Measurements from ENCODE around the gene STK24. TPM values are rescaled to one million over a fixed set of nuclear protein-coding genes. Genes with fewer than 3 reads are reported as not detected.

The STK24 gene
- total RNA-seq, 1 donor from 2014 or later: 121 TPM

GRCh38 chr13:98539666-98540065, 37.2 kb downstream of the STK24 start:
- peaks cover 72% of the 10 kb centered on the region for H3K4me1 Mint-ChIP-seq (ENCODE audit: unreplicated experiment)
- DNase-seq (ENCODE audit: extremely low spot score, unreplicated experiment): no peak
- no peaks in the 10 kb centered on the region for H3K9me3 Mint-ChIP-seq
- peaks cover 19% of the 10 kb centered on the region for H3K36me3 Mint-ChIP-seq
- peak overlapping the region; percentile 48 for H3K27ac Mint-ChIP-seq
- H3K27me3 Mint-ChIP-seq: no peaks in the 10 kb centered on the region
- no peak overlapping the region for H3K4me3 Mint-ChIP-seq
- TF ChIP-seq, protein P1, sequence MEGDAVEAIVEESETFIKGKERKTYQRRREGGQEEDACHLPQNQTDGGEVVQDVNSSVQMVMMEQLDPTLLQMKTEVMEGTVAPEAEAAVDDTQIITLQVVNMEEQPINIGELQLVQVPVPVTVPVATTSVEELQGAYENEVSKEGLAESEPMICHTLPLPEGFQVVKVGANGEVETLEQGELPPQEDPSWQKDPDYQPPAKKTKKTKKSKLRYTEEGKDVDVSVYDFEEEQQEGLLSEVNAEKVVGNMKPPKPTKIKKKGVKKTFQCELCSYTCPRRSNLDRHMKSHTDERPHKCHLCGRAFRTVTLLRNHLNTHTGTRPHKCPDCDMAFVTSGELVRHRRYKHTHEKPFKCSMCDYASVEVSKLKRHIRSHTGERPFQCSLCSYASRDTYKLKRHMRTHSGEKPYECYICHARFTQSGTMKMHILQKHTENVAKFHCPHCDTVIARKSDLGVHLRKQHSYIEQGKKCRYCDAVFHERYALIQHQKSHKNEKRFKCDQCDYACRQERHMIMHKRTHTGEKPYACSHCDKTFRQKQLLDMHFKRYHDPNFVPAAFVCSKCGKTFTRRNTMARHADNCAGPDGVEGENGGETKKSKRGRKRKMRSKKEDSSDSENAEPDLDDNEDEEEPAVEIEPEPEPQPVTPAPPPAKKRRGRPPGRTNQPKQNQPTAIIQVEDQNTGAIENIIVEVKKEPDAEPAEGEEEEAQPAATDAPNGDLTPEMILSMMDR (conservative IDR thresholded peaks at IDR 0.05): no peak

- no peaks in the 10 kb centered on the region for H3K27me3 Mint-ChIP-seq
- H3K4me3 Mint-ChIP-seq: no peak overlapping the region
- no peak for DNase-seq (ENCODE audit: extremely low spot score, unreplicated experiment)
- peaks cover 19% of the 10 kb centered on the region for H3K36me3 Mint-ChIP-seq
- H3K4me1 Mint-ChIP-seq (ENCODE audit: unreplicated experiment): peaks cover 73% of the 10 kb centered on the region
- peak overlapping the region; percentile 65 for H3K27ac Mint-ChIP-seq
- no peaks in the 10 kb centered on the region for H3K9me3 Mint-ChIP-seq
- TF ChIP-seq, protein P1 (conservative IDR thresholded peaks at IDR 0.05): no peak
These were observed 38.0 kb downstream of the STK24 start for GRCh38 chr13:98538876-98539275.

GRCh38 chr13:98537740-98538139, 39.2 kb downstream of the STK24 start:
- no peaks in the 10 kb centered on the region for H3K27me3 Mint-ChIP-seq
- no peak overlapping the region for H3K27ac Mint-ChIP-seq
- peaks cover 68% of the 10 kb centered on the region for H3K4me1 Mint-ChIP-seq (ENCODE audit: unreplicated experiment)
- no peaks in the 10 kb centered on the region for H3K9me3 Mint-ChIP-seq
- H3K36me3 Mint-ChIP-seq: peaks cover 20% of the 10 kb centered on the region
- no peak overlapping the region for H3K4me3 Mint-ChIP-seq
- TF ChIP-seq, protein P1 (conservative IDR thresholded peaks at IDR 0.05): no peak
- no peak for DNase-seq (ENCODE audit: extremely low spot score, unreplicated experiment)

- H3K9me3 Mint-ChIP-seq: no peaks in the 10 kb centered on the region
- DNase-seq (ENCODE audit: extremely low spot score, unreplicated experiment): no peak
- H3K36me3 Mint-ChIP-seq: peaks cover 23% of the 10 kb centered on the region
- no peak overlapping the region for H3K4me3 Mint-ChIP-seq
- H3K4me1 Mint-ChIP-seq (ENCODE audit: unreplicated experiment): peaks cover 67% of the 10 kb centered on the region
- no peak overlapping the region for H3K27ac Mint-ChIP-seq
- TF ChIP-seq, protein P1 (conservative IDR thresholded peaks at IDR 0.05): no peak
- H3K27me3 Mint-ChIP-seq: no peaks in the 10 kb centered on the region
These were observed 39.6 kb downstream of the STK24 start for GRCh38 chr13:98537306-98537705.

DNA sequence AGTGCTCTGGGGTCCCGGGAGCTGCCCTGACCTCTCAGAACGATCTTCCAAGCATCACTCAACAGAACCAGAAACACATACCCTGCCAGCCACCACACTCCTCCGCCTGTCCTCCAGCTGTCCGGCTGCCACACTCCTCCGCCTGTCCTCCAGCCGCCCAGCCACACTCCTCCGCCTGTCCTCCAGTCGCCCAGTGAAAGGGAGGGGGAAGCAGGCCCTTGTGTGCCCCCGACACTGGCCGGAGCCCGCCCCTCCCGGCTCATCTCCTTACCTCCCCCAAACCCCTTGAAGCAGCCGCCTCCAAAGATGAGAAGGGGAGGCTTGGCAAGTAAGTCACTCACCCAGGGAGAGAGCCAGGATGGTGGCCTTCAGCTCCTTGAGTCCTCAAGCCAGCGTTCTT, 40.2 kb downstream of the STK24 start:
- H3K9me3 Mint-ChIP-seq: no peaks in the 10 kb centered on the region
- H3K36me3 Mint-ChIP-seq: peaks cover 23% of the 10 kb centered on the region
- peaks cover 61% of the 10 kb centered on the region for H3K4me1 Mint-ChIP-seq (ENCODE audit: unreplicated experiment)
- TF ChIP-seq, protein P1 (conservative IDR thresholded peaks at IDR 0.05): no peak
- DNase-seq (ENCODE audit: extremely low spot score, unreplicated experiment): no peak
- H3K27me3 Mint-ChIP-seq: no peaks in the 10 kb centered on the region
- H3K4me3 Mint-ChIP-seq: no peak overlapping the region
- H3K27ac Mint-ChIP-seq: peak overlapping the region; percentile 56
